C4-2B (cell line): ENCODE measurements around the gene VPS13C.

Experiments
- ZFX ChIP-seq: fragments of 450-650 bp; IDR thresholded peaks from 2 replicates; pipeline ENCODE4 v1.6.1; 2017
- TF ChIP-seq, protein P1 (sequence below): fragments of 450-650 bp; conservative IDR thresholded peaks from 2 replicates; pipeline ENCODE4 v1.5.1; 2017; ENCODE audit warnings: mild to moderate bottlenecking

DNA sequence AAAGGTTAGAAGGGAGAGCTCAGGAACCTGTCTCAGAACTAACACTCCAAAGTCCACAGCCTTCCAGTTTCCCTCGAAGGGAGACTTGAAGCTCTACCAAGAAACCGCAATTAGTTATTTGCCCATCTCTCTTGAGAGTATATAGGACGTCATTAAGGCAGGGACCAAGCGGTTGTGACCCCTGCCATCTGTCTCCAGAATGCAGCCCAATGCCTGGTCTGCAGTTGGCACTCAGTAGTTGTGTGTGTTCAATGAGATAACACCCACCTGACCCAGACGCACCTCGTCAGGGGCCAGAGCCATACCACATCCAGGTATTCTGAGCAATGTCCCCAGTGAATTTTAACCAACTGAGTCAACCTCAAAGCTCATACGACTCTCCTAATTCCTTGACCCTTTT lies 251.0 kb downstream of the VPS13C start:
- TF ChIP-seq, protein P1, sequence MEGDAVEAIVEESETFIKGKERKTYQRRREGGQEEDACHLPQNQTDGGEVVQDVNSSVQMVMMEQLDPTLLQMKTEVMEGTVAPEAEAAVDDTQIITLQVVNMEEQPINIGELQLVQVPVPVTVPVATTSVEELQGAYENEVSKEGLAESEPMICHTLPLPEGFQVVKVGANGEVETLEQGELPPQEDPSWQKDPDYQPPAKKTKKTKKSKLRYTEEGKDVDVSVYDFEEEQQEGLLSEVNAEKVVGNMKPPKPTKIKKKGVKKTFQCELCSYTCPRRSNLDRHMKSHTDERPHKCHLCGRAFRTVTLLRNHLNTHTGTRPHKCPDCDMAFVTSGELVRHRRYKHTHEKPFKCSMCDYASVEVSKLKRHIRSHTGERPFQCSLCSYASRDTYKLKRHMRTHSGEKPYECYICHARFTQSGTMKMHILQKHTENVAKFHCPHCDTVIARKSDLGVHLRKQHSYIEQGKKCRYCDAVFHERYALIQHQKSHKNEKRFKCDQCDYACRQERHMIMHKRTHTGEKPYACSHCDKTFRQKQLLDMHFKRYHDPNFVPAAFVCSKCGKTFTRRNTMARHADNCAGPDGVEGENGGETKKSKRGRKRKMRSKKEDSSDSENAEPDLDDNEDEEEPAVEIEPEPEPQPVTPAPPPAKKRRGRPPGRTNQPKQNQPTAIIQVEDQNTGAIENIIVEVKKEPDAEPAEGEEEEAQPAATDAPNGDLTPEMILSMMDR, result no peak
- no peak for TF ChIP-seq ZFX
